Measurements from ENCODE around the gene HJURP.

The HJURP gene

GRCh38 chr2:233847248-233847898 is 7.0 kb downstream of the HJURP start:
- no peak for DNase-seq

DNA sequence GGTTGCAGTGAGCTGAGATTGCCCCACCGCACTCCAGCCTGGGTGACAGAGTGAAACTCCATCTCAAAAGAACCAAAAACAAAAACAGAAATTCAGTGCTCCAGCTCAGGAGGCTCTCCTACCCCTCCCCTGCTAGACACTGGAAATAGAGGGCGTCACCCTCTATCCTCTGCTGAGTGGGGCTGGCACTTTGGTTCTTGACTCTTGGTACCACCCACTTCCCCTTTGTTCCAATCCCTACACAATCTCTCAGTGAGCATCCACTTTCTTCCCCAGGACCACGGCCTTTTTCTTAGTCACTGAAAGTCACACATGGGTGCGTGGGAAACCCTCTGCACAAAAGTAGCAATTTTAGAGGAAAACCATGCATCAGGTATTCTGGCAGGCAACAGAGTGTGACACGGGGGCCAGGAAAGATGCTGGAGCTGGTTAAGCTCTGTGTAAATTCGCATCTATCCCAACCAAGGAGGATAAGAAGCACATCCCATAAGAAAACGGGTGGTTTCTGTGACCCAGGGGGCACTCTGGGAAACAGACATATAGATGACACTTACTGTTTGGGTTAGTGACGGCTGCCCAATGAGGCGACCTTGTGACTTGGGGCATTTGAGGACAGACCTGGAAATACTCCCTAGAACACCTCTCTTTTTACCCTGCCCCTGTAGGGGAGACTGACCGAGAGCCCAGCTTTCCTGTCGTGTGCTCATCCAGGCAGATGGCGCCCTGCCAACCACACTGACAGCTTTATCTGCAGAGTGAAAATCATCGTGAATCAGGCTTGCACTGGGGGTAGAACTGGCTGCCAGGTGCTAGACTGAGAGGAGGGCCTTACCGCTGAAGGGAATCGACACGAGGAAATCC is 7.7 kb downstream of the HJURP start:
- DNase-seq = no peak

DNA sequence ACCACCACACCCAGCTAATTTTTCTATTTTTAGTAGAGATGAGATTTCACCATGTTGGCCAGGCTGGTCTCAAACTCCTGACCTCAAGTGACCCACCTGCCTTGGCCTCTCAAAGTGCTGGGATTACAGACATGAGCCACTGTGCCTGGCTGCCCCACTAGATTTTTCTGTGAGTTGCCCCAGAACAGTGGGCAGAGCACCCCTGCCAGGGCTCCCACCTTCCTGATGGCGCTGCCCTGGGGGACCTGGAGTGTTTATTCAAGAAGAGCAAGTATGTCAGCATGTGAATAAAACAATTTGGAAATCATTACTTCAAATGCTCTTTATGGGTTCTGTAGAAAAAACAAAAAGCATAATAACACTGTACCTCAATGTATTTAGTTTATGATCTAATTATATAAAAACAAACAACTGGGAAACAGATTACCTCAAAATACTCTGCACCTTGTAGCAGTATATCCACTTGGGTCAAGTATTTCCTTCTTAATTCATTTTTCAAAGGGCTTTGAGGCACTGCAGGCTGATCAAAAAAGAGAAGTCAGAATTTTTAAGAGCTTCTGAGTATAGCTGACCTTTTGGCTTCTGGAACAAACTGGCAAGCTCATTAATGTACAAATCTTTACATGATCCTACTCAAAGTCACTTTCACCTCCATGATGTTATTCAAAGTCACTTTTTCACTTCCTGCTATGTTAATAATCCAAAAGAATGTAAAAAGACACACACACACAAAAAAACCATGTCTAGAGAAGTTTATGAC is 8.9 kb downstream of the HJURP start:
- no peak for DNase-seq

- no peak for DNase-seq
Measured at GRCh38 chr2:233844836-233845235, 9.5 kb downstream of the HJURP start.

GRCh38 chr2:233844064-233844807 is 10.1 kb downstream of the HJURP start:
- DNase-seq = no peak

- DNase-seq = no peak
Measured at GRCh38 chr2:233841183-233841582, 13.2 kb downstream of the HJURP start.

- DNase-seq = no peak
Measured at GRCh38 chr2:233840520-233840919, 13.8 kb downstream of the HJURP start.

GRCh38 chr2:233839447-233839820 is 14.9 kb downstream of the HJURP start:
- no peak for DNase-seq

DNA sequence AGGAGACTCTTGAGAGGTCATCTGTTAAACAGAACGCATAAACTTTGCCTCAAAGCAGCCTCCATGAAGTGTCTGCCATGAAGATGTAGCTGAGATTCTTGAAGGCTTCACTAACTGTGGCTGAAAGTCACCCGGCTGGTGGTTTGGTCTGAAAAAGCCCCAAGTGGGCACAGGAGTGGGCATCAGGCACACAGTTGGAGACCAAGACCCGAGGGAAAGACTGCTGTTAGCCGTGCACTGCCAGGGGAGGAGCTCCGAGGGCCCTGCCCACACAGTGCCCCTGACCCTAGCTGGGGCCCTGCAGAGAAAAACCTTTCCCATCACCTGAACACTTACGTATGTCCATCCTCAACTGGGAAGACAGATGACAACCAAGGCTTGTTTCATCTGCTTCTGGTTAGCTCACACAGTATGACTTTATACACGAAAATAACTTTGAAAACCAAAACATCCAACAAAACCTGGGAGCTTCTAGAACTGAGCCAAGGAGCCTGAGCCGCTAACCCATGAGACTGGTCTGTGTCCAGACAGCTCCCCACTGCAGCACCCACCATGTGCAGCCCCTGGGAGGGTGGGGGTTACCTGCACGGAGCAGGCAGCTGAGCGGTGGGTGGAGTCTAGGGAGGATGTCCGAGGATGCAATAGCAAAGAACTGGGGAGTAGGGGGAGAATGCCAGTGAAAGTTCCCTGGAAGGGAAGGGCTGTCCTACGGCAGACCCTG is 15.4 kb downstream of the HJURP start:
- no peak for DNase-seq

DNA sequence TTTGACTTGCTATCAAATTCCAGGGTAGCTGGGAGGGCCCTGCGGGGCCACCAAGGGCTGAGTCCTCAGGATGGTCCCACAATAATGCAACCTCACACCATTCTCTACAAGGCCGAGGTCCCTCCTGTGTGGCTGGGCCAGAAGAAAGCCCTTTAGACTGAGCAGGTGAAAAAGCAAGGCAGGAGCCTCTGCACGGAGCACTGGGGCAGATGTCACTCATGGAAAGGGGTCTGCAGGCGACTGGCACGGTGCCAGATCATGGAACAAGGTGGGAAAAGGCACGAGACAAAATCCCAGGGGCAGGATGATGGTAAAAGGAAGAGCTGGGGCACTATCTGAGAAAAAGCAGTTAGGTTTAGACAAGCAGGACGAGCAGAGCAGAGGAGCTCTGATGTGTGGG is 16.1 kb downstream of the HJURP start:
- no peak for DNase-seq

DNA sequence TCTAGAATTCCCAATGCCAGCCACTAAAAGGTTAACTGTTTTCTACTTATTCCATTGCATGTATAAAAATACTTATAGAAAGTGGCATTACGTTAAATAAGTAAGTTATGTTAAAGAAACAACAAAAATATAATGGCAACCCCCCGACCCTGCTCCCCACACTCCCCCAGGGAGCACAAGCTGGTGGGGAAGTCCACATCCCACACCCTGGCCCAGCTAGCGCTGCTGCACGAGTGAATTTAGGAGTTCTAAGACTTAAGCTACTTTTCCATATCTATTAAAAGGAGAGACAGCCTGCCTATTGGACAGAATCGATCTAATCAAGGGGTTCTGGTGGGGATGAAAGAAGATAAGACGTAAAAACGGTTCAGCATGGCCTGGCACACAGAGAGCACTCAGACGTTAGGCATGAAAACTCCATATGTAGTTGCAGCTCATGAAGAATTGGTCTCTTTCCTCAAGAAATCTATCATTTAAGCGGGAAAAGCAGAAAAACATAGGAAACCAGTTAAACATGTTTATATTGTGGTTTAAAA is 16.6 kb downstream of the HJURP start:
- no peak for DNase-seq

DNA sequence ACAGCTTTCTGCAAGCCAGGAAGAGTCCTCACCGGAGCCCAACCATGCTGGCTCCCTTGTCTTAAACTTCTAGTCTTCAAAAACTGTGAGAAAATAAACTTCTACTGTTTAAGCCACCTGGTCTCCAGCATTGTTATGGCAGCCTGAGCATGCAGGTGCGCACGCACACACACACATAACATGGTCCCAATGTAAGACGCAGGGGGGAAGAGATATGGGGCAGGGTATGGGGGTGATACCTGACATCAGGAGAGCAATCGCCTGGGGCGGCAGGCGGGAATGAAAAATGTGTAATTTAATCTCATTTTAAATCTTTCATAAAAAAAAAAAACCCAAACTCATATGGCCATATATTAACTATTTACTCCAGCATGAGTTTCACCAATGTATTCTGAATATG is 18.0 kb downstream of the HJURP start:
- DNase-seq = no peak

GRCh38 chr2:233835230-233836186 is 18.8 kb downstream of the HJURP start:
- no peak for DNase-seq

GRCh38 chr2:233833345-233833744 is 21.0 kb downstream of the HJURP start:
- no peak for DNase-seq

DNA sequence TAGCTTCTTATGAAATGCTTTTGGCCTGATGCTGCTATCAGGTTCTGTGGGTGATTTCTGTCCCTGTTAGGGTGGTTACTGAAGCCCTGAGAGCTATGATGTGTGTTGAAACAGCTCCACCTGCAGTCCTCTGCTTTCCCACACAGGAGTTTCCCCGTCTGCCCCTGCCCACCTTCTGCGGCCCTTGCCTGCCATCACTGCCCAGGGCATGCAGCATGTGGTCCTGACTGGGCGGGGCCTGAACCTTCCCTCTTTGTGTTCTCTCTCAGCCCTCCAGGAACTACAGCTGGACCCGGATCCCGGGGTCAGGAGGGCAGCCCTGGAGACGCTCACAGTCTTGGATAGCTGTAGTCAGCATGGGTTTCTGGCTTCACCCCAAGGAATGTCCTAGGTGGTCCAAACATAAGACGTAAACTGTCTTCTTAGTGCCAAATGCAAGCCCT is 21.4 kb downstream of the HJURP start:
- no peak for DNase-seq

DNA sequence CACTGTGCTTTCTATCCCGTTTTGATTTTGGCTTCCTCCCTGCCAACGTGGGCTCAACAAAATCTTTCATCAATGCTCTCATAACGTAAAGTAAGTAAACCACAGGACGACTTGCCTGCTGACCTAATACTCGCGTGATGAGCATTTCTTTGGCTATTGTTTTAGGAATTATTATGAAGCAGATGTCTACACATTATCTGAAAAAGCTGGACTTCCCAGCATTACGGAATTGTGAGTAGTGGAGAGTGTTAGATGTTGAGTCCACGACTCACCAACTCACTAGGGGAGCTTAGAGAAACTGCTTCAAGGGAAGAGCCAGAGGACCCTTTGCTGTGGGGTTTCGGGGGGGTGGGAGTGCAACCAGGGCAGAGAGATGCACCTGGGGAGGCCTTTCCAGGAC is 21.9 kb downstream of the HJURP start:
- DNase-seq = no peak

GRCh38 chr2:233831861-233832260 is 22.5 kb downstream of the HJURP start:
- no peak for DNase-seq

DNA sequence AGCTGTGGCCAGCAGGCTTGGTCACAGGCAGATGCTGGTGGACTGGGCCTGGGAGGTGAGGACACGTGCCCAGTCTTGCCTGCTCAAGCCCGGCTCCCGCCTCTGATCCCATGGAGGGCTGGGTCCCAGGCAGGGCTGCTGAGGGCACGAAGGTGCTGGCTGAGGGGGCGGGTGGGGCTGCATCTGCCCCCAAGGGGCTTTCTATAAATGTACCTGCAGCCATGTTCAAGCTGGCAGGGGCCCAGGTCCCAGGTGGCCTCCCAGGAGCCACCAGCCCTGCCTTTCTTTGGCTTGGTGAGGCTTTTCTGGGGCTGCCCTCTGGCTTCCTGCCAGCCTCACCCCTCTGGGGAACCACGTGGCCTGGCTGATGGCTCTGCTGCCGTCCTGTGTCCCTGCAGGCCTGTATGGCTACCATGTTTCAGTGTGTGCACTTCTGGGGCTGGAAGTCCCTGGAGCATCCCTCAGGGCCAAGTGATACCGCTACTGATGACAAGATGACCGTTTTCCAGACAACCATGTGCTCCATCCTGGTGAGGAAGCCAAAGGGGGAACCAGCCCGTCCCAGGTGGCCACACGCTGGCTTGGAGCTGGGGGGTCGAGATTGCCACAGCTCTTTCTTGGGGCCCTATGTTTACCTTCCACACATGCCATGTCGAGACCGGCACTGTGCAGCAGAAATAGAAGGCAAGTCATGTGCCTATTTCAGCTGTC is 23.2 kb downstream of the HJURP start:
- no peak for DNase-seq

GRCh38 chr2:233830111-233830802 is 24.1 kb downstream of the HJURP start:
- no peak for DNase-seq

All from GDM1 (cell line).